ENCODE measurements around the gene GARNL3.

Gene GARNL3

DNA sequence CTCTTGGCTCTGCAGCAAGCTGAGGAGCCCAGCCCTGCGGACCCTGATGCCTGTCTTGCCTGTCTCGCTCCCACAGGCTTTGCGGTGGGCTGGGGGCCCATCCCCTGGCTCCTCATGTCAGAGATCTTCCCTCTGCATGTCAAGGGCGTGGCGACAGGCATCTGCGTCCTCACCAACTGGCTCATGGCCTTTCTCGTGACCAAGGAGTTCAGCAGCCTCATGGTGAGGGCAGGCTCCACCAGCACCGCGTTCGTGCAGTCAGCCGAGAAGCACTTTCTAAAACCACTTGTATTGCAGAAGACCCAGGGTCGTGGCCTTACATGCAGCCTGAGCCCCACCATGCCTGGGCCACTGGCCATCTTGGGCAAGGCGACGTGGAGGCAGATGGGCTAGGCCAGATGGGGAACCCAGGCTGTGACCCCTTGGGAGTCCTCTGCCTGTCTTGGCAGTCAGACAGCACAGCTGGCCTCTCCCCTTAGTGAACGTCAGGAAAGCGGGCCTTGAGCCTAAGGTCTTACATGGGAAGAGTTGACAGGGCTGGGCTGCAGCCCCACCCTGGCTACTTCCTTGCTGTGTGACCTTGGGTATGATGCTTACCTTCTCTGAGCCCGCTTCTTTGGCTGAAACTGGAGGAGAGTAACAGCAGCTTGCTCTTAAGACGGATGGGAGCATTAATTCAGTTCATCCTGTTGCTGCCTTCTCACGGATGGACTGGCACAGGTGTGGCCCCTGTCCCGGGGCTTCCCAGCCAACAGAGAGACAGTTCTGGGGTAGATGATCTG, 141.0 kb downstream of the GARNL3 start:
- no peak for DNase-seq (ENCODE audit: low spot score)

DNA sequence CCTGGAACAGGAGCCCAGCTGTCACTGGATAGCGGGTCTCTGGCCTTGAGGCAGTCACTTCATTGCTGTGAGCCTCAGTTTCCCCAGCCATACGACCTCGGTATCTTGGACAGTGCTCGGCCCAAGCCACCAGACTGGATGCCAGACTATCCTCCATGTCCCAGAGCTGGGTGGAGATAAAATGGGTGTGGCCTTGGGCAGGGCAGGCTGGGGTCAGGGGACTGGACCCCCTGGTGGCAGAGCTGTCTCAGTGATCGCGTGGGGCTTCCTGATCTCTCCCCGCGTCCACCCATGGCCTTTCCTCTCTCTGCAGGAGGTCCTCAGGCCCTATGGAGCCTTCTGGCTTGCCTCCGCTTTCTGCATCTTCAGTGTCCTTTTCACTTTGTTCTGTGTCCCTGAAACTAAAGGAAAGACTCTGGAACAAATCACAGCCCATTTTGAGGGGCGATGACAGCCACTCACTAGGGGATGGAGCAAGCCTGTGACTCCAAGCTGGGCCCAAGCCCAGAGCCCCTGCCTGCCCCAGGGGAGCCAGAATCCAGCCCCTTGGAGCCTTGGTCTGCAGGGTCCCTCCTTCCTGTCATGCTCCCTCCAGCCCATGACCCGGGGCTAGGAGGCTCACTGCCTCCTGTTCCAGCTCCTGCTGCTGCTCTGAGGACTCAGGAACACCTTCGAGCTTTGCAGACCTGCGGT, 142.4 kb downstream of the GARNL3 start:
- no peak for DNase-seq (ENCODE audit: low spot score)

DNA sequence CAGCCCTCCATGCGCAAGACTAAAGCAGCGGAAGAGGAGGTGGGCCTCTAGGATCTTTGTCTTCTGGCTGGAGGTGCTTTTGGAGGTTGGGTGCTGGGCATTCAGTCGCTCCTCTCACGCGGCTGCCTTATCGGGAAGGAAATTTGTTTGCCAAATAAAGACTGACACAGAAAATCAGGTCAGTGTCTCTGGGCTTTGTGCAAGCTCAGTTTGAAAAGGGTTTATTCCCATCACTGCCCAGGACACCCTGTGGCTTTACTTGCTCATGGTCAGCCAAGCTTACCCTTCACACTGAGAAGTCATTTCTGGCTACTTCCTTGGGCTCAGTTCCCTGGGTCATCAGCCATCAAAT, 142.9 kb downstream of the GARNL3 start:
- DNase-seq (ENCODE audit: low spot score) = no peak

- no peak for DNase-seq (ENCODE audit: low spot score)
Observed at GRCh38 chr9:127411122-127411521, 146.5 kb downstream of the GARNL3 start.

GRCh38 chr9:127415141-127415540, 150.6 kb downstream of the GARNL3 start:
- DNase-seq (ENCODE audit: low spot score) = no peak

DNA sequence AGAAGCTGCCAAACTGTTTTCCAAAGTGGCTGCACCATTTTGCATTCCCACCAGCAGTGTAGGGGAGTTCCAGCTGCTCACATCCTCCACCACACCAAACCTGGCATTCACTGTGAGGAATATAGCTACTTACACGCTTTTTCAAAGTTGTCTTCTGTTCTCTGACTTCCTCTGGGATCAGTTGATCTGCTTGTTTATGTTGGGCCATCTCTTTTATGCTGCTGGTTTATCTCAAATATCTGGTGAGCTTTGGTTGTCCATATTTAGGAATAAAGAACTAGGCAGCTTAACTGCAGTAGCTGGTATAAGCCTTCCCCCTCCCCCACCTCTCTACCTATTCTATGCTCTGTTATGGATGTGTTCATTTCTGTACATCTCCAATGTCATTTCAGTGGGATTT, 151.1 kb downstream of the GARNL3 start:
- DNase-seq (ENCODE audit: low spot score) = no peak

- peak; percentile 86 for DNase-seq (ENCODE audit: low spot score)
Observed at GRCh38 chr9:127417131-127418036, 152.8 kb downstream of the GARNL3 start.

GRCh38 chr9:127418037-127418471, 153.5 kb downstream of the GARNL3 start:
- DNase-seq (ENCODE audit: low spot score) = no peak

DNA sequence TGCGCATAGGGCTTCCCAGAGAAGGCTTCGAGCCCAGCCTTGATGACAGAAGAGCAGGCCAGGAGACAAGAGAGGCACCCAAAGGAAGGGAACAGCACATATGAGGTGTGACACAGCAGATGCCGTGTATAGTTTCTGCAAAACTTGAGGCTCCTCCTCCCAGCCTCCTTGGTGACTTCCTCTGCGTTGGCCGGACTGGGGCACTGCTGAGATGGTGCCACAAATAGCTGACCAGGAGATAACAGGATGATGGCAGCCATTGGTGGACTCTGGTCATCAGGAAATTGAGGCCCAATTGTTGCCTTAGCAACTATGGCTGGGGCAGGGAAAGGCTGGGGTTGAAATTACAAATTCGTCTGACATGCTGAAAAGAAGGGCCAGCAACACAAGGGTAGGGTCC, 154.8 kb downstream of the GARNL3 start:
- no peak for DNase-seq (ENCODE audit: low spot score)

DNA sequence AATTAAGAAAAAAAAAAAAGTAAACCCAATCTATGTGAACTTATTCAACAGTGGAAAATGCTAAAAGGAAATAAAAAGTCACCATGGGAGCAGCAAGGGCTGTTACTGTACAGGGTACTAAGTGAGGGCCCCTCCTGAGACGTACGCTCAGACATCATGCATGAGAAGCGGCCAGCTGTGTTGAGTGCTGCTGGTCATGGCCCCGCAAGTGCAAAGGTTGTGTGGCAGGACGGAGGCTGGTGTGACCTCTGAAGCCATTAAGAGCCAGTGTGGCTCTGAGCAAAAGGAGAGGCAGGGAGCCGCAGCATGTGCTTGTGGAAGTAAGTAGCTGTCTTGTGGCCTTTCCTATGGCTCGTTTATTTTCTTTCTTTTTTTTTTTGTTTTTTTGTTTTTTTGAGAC, 156.5 kb downstream of the GARNL3 start:
- no peak for DNase-seq (ENCODE audit: low spot score)

DNA sequence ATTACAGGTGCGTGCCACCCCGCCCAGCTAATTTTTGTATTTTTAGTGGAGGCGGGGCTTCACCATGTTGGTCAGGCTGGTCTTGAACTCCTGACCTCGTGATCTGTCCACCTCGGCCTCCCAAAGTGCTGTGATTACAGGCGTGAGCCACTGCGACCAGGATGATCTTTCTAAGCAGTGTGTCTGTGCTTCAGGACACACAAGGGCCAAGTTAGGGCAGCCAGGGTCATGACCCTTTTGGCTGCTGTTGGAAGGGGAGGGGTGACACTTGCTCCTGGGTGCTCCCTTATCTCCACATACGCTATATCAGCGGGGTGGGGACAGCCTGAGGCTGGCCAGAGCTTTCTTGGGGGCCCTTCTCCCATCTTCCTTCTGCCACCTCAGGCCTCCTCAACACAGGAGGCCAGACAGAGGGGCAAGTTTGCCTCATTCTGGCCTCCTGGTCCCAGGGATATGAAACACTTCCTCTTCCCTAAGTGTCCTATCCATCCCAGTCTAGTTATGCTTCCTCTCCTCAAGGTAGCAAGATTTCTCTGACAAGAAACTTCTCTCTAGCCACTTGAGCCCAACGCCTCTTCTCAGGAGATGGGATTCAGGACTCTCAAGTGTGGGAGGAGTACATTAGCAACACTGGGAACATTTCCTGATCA, 157.7 kb downstream of the GARNL3 start:
- DNase-seq (ENCODE audit: low spot score) = no peak

GRCh38 chr9:127422787-127423186, 158.2 kb downstream of the GARNL3 start:
- DNase-seq (ENCODE audit: low spot score) = no peak

DNA sequence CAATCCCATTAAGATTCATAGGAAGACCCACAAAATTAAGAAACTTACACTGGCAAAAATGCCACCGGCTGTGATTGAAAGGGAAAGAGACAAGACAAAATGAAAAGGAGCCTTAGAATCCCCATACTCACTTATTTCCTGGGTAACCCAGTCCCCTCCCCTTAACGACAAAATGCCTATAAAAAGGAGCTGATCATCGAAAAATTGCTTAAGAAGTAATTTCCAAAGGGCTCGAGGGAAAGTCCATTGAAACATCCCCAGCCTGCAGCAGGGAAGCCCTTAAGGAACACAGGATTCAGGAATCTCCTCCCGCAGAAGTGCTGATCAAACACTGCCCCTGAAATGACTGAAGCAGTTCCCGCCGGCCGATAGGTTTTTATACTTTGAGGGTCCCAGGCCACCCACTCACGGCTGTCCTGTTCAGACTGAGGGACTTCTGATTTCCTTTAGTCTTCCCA, 158.9 kb downstream of the GARNL3 start:
- no peak for DNase-seq (ENCODE audit: low spot score)

DNA sequence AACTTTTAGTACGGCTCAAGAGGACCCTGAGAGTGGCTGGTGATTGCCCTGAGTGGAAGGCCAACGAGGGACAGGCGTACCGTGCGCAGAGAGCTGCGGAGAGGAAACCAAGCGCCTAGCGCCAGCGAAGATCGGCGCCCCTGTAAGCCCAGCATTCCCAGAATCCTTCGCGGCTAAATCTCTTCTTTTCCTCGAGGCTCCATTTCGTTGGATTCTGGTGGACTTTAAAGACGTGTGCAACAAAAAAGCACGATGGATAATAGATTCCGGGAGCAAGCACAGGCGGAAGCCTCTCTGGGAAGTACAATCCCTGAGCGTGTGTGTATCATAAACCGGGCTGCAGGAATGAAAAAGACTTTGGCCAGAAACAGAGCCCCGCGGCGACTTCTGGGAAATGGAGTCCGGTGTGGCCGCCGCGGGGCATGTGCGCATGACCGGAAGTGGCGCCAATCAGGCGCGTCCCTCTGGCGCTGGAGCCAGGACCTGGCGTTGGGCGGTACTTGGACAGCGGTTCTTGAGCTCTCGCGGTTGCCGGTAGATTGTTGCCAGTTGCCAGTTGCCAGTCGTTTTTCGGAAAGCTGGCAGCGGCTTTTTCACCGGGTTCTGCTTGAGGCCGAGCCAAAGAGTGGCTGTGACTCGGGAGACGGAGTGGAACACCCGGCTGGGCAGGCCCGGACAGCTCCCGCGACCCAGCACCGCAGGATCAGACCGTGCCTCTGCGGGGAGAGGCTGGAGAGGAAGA, 159.5 kb downstream of the GARNL3 start, which contains the start of gene ZNF79:
ZNF79 (plus strand) TSS at position 449 of the 742 bp plus-strand sequence. CDS start 406 bp downstream, outside the sequence.
- peak; percentile 99 for DNase-seq (ENCODE audit: low spot score)

DNA sequence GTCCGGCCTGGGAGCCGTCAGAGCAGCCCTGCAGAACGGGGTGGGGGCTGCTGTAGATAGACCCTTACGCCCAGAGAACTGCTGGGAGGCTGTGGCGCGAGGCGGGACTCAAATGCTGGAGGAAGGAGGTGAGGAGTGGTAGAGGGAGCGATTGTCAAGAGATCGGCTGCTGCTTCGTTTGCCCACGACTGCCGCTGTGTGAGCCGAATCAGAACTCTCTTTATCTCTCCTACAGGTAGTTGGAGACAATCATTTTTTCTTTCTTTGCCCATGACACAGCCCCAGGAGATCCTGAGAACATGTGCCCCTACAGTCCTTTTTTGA, 160.1 kb downstream of the GARNL3 start:
- no peak for DNase-seq (ENCODE audit: low spot score)

DNA sequence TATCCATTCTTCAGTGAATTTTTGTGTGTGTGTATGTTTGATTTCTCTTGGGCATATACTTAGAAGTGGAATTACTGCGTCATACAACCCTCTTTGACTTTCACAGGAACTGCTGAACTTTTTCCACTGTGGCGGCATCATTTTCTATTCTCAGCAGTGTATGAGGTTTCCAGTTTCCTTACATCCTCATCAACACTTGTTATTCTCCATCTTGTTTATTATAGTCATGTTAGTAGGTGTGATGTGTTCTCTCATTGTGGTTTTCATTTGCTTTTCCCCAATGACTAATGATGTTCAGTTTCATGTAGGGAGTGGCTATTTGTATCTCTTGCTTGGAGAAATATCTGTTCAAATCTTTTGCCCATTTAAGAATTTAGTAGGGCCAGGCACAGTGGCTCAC, 162.2 kb downstream of the GARNL3 start:
- DNase-seq (ENCODE audit: low spot score) = no peak

DNA sequence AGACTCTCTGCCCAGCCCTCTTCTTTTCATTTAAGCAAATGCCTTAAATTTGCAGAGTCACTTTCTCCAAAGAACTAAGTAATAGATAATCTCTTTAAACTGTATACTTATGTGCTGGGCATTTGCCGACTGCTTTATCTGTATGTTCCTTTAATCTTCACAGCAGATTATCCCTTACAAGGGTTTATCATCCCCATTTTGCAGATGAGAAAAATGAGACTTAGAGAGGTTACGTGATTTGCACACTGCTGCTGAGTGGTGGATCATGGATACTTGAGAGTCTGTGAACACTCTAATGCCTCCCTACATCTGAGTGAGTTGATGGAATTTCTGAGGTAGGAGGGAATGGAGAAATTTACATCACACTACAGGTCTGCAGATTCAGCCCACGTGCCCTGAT, 163.8 kb downstream of the GARNL3 start:
- DNase-seq (ENCODE audit: low spot score) = no peak

GRCh38 chr9:127430415-127430814, 165.8 kb downstream of the GARNL3 start:
- no peak for DNase-seq (ENCODE audit: low spot score)

GRCh38 chr9:127437497-127438264, 173.1 kb downstream of the GARNL3 start:
- no peak for DNase-seq (ENCODE audit: low spot score)

GRCh38 chr9:127438394-127438793, 173.8 kb downstream of the GARNL3 start:
- no peak for DNase-seq (ENCODE audit: low spot score)
